IPS-15b (cell line): Measurements from ENCODE around the gene NUB1.

Experiments
- H3K27me3 ChIP-seq: one replicate; pipeline ENCODE4 v1.6.1; 2013; ENCODE audit warnings: low read length; ENCODE audit not compliant: control insufficient read depth, insufficient read depth
- H3K36me3 ChIP-seq: one replicate; pipeline ENCODE4 v1.6.1; 2013; ENCODE audit warnings: low read length; ENCODE audit not compliant: control insufficient read depth, insufficient read depth
- H3K4me1 ChIP-seq: one replicate; pipeline ENCODE4 v1.6.1; 2013; ENCODE audit warnings: mild to moderate bottlenecking, low read length; ENCODE audit not compliant: control insufficient read depth, insufficient read depth
- H3K4me3 ChIP-seq: one replicate; pipeline ENCODE4 v1.5.1; 2013; ENCODE audit warnings: low read depth, low read length
- H3K9ac ChIP-seq: one replicate; pipeline ENCODE4 v1.6.1; 2013; ENCODE audit warnings: low read depth, mild to moderate bottlenecking, low read length
- H3K9me3 ChIP-seq: one replicate; pipeline ENCODE4 v1.6.1; 2013; ENCODE audit warnings: mild to moderate bottlenecking, low read length; ENCODE audit not compliant: control insufficient read depth, insufficient read depth

The NUB1 gene

DNA sequence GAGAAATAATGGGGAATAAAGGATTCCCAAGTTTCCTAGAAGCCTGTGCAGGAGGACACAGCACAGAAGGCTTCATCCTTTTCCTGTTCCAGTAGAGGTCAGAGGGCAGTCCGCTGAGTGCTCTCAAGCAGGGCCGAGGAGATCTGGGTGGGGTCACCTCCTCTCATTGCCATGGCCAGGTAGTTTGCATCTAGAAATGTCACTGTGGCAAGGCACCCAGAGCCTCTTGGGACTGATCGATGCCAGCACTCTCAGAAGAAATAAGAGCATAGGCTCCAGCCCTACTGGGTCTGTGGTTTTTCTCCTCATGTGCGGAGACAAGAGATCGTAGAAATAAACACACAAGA lies 7.9 kb downstream of the NUB1 start:
- H3K27me3 ChIP-seq: no peaks in the 10 kb centered on the region
- no peak overlapping the region for H3K9ac ChIP-seq
- no peaks in the 10 kb centered on the region for H3K9me3 ChIP-seq
- H3K4me1 ChIP-seq: no peaks in the 10 kb centered on the region
- H3K36me3 ChIP-seq: no peaks in the 10 kb centered on the region
- no peak overlapping the region for H3K4me3 ChIP-seq

DNA sequence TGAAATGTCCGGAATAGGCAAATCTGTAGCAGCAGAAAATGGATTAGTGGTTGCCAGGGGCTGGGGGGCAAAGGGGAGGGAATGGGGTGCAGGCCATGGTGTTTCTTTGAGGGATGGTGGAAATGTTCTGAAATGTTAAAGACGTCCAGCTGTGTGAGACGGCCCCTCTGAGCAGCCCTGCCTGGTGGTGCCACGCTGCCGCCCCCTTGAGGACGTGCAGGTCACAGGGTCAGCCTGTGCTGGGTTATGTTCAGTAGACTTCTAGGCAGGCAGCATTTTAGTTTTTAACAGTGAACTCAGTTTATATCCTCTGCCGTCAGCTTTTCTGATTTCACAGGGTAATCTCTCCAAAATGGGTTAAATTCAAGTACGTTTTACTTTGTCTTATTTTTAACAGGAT lies 9.4 kb downstream of the NUB1 start:
- Histone ChIP-seq H3K36me3 (peaks cover 4% of the 10 kb centered on the region), H3K4me3 (no peak overlapping the region), H3K9ac (no peak overlapping the region), H3K27me3 (no peaks in the 10 kb centered on the region), H3K9me3 (no peaks in the 10 kb centered on the region), H3K4me1 (no peaks in the 10 kb centered on the region)

DNA sequence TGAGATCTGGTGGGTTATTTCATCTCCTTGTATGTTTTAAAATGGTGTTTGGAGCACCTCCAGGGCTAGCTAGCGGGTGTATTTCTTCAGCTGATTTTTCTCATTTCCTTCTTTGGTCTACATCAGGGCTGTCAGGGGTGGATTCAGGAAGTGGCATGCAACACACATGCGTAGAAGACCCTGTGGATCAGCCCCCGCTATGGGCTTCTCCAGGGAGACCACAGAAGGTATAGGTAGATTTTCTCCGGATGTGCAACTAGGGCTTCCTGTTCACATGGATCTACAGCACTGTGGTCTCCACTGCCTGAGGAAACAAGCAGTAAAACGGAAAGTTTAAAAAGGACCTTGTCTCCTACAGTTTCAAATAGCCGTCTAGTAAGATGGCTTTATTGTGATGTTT lies 10.4 kb downstream of the NUB1 start:
- no peak overlapping the region for H3K4me3 ChIP-seq
- H3K9me3 ChIP-seq: no peaks in the 10 kb centered on the region
- no peaks in the 10 kb centered on the region for H3K27me3 ChIP-seq
- H3K4me1 ChIP-seq: no peaks in the 10 kb centered on the region
- H3K36me3 ChIP-seq: peaks cover 7% of the 10 kb centered on the region
- H3K9ac ChIP-seq: no peak overlapping the region

DNA sequence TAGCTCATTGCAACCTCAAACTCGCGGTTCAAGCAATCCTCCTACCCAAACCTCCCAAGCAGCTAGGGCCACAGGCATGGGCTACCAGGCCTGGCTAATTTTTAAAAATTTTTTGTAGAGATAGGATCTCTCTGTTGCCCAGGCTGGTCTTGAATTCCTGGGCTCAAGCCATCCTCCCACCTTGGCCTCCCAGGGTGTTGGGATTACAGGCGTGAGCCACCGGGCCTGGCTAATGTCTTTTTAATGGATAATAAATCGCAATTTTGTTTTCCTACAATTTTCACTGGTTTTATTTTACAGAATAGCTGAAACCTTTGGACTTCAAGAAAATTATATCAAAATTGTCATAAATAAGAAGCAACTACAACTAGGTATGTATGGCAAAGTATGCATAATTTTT lies 10.9 kb downstream of the NUB1 start:
- H3K27me3 ChIP-seq: no peaks in the 10 kb centered on the region
- H3K4me3 ChIP-seq: no peak overlapping the region
- no peak overlapping the region for H3K9ac ChIP-seq
- no peaks in the 10 kb centered on the region for H3K9me3 ChIP-seq
- H3K36me3 ChIP-seq: peaks cover 7% of the 10 kb centered on the region
- H3K4me1 ChIP-seq: no peaks in the 10 kb centered on the region

DNA sequence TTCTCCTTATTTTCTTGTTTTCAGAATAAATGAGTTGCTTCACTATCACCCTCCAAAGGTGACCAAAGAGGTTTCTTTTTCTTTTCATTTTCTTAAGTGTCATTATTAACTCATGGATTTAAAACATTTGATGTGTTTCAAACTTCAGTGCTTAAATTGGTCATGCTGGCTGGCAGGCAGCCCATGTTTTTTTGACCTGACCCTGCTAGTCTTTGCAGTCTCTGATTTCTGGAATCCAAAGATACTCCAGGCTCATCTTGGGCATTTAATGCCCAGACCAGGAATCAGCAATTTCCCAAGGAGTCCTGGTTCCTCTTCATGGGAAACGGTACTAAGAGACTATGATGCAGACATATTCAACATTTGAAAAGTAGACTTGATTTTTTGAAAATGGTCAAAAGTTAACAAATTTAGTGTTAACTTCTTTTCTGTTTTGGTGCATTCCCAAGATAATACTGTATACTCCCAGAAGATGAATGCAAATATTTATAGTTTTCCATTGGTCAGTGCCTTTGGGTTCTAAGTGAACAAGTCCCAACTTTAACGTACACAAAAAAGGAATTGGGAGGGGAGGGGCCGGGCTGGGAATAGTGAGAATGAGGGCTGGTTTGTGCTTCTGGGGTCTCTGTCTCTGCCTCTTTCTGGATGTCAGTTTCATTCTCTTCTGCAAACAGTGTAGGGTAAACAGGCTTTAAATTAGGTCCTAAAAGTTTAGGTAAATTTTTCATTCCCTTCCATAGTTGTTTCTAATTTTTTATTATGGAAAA lies 19.8 kb downstream of the NUB1 start:
- peaks cover 4% of the 10 kb centered on the region for H3K36me3 ChIP-seq
- H3K9me3 ChIP-seq: no peaks in the 10 kb centered on the region
- H3K4me3 ChIP-seq: no peak overlapping the region
- H3K4me1 ChIP-seq: no peaks in the 10 kb centered on the region
- H3K9ac ChIP-seq: no peak overlapping the region
- H3K27me3 ChIP-seq: no peaks in the 10 kb centered on the region

DNA sequence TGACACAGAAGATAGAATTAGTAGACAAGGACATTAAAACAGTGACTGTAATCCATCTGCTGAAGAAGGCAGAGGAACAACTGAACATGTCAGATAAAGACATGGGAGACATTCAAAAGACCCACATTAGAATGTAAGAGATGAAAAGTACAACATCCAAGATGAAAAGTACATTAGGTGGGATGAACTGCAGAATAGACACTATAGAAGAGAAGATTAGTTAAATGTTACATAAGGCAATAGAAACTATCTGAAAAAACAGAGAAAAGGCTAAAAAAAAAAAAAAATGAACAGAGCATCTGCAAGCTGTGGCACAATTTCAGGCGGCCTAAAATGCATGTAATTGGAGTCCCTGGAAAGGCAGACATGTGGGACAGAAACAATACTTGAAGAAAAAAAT lies 21.6 kb downstream of the NUB1 start:
- Histone ChIP-seq H3K4me3 (no peak overlapping the region), H3K36me3 (peaks cover 3% of the 10 kb centered on the region), H3K27me3 (no peaks in the 10 kb centered on the region), H3K4me1 (no peaks in the 10 kb centered on the region), H3K9me3 (no peaks in the 10 kb centered on the region), H3K9ac (no peak overlapping the region)

DNA sequence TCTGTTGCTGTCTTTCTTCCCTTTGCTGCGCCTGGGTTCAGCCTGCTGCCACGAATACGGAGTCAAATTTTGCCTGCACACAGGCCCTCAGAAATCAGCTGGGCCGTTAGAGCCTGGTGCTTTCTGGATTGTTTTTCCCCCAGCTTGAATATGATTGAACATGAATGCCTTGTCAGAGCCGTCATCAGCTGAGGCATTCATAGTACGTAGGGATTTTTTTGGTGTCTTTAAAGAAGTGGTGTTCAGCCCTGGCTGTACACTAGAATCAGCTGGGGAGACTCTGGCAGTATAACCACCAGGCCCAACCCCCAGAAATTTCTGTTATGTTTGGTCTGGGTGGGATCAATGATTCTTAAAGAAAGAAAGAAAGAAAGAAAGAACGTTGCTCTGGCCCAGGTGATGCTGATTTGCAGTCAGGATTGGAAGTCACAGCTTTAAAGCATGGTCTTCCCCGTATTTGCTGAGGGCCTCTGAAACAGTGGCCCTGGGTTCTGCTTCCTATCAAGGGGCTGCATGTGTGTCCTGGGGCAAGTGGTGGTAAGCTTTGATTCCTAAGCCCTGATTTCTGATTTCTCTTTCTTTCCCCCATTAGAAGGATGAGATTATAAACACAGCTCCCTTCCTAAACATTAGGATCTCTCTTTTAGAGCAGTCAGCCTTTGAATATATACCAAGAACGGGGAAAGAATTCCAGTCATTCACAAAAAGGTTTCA lies 24.7 kb downstream of the NUB1 start:
- H3K36me3 ChIP-seq: no peaks in the 10 kb centered on the region
- H3K27me3 ChIP-seq: no peaks in the 10 kb centered on the region
- no peak overlapping the region for H3K9ac ChIP-seq
- no peak overlapping the region for H3K4me3 ChIP-seq
- H3K9me3 ChIP-seq: no peaks in the 10 kb centered on the region
- H3K4me1 ChIP-seq: no peaks in the 10 kb centered on the region

DNA sequence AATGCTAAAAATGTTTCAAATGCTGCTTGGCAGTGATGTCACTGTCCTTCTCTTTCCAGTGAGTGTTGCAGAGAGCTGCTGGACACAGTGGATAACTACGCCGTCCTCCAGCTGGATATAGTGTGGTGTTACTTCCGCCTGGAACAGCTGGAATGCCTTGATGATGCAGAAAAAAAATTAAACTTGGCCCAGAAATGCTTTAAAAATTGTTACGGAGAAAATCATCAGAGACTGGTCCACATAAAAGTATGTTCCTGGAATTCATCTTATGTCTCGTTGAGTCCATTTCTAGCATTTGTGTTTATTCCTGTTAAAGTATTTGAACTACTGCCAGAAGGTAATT lies 25.2 kb downstream of the NUB1 start:
- Histone ChIP-seq H3K4me1 (no peaks in the 10 kb centered on the region), H3K36me3 (no peaks in the 10 kb centered on the region), H3K9me3 (no peaks in the 10 kb centered on the region), H3K27me3 (no peaks in the 10 kb centered on the region), H3K4me3 (no peak overlapping the region), H3K9ac (no peak overlapping the region)

DNA sequence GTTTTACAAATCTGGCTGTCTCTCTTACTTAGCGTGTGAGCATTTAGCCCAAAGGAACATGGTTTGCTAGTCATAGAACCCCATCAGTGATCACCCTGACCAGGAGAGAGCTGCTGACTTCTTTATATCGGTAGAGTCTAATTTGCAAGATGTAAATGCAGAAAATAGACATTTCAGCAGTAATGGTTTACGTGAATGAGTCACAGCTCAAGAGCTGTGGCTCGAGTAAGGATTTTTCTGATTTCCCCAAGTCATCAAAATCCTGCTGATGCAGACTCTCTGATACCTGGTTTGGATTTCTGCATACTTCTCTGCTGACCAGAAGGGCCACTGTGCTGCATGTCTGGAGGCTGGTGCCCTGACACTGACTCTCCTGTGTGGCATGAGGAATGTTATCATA lies 25.7 kb downstream of the NUB1 start:
- no peaks in the 10 kb centered on the region for H3K9me3 ChIP-seq
- no peak overlapping the region for H3K4me3 ChIP-seq
- no peak overlapping the region for H3K9ac ChIP-seq
- H3K4me1 ChIP-seq: no peaks in the 10 kb centered on the region
- no peaks in the 10 kb centered on the region for H3K36me3 ChIP-seq
- H3K27me3 ChIP-seq: no peaks in the 10 kb centered on the region

DNA sequence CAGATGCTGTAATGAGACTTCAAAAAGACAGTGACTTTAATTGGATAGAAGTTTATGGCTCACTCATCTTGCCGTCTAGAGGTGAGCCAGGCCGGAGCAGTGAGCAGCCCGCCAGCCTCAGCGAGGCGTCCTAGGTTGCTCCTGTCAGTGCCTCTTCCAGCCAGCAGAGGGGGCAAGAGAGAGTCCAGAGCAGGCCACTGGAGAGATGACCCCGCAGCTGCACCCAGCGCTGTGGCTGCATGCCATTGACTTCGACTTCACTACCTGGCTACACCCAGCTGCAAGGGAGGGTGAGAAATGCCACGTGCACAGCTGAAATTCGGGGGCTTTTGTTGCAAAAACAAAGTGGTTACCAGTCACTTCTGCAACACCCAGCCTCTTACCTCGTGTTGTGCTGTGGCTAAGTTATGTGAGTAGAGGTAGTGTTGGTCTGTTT lies 26.5 kb downstream of the NUB1 start:
- no peaks in the 10 kb centered on the region for H3K4me1 ChIP-seq
- no peak overlapping the region for H3K4me3 ChIP-seq
- no peaks in the 10 kb centered on the region for H3K9me3 ChIP-seq
- no peaks in the 10 kb centered on the region for H3K27me3 ChIP-seq
- H3K36me3 ChIP-seq: no peaks in the 10 kb centered on the region
- no peak overlapping the region for H3K9ac ChIP-seq

DNA sequence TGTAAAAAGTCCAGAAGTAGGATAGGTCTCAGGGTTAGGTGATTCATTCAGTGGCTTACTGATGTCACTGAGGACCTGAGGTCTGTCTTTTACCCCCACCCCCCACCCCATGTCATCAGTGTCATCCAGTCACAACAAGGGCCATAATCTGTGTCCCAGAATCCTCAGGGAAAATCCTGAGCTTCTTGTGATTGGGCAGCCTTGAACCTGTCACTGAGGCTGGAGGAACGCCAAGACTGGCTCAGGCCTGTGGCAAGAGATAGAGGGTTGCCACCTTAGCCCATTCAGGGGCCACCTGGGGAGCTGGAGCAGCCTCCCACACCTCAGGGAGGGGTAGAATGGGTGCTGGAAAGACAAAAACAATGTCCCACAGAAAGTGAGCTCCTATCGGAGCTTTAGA lies 29.7 kb downstream of the NUB1 start:
- Histone ChIP-seq H3K27me3 (no peaks in the 10 kb centered on the region), H3K4me3 (no peak overlapping the region), H3K9ac (no peak overlapping the region), H3K4me1 (no peaks in the 10 kb centered on the region), H3K9me3 (no peaks in the 10 kb centered on the region), H3K36me3 (peaks cover 3% of the 10 kb centered on the region)

DNA sequence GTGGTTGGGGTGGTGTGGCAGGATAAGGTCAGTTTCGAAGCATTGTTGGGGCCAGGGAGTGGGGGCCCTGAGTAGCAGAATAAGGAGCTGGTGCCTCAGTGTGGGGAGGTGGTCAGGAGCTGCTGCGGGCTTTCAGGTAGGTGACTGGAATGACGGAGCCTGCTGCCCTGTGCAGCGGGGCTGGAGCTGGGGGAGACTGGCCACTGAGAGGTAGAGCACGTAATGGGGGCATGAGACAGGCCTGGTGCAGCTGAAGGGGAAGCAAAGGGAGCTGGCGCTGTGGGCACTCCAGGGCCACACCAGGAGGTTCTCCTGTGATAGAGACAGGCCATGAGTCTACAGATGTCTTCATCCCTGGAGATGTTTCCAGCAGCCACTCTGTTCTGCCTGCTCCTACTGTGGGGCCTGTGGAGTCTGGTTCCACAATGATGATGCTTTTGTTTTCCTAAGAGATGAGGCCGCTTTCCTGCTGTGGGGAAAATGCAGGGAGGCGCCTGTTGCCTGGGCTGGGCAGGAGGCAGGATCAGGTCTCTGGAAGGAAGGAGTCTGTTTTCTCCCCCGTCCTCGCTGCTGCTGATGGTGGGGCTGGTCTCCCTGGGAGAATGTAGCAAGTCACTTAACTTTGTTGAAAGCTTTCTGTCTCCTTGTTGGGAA lies 31.1 kb downstream of the NUB1 start:
- Histone ChIP-seq H3K4me3 (no peak overlapping the region), H3K9ac (no peak overlapping the region), H3K27me3 (no peaks in the 10 kb centered on the region), H3K4me1 (no peaks in the 10 kb centered on the region), H3K36me3 (peaks cover 12% of the 10 kb centered on the region), H3K9me3 (no peaks in the 10 kb centered on the region)
